Measurements from ENCODE around the gene CMTM1.
"Not testable (repeated sequence)": the region's sequence is repeated elsewhere in the genome, so short reads cannot be mapped to it uniquely, and the experiment has no call there.

GRCh38 chr16:66567270-66567669 is 1.0 kb downstream of the CMTM1 start:
- TF ChIP-seq CTCF (IDR thresholded peaks at IDR 0.05); POLR2AphosphoS5 (IDR thresholded peaks at IDR 0.05; ENCODE audit: low read depth, low read length); REST (IDR thresholded peaks at IDR 0.05; ENCODE audit: insufficient read depth in 1 of 2, low read depth in 2 of 2, low read length in 1 of 2); TCF7L2 (IDR thresholded peaks at IDR 0.05; ENCODE audit: low read depth, low read length); SIN3A (IDR thresholded peaks at IDR 0.05; ENCODE audit: borderline replicate concordance, insufficient read depth, low read depth, low read length): not testable (repeated sequence)

Data from Panc1 (cell line).